Measurements from ENCODE around the gene SLCO4A1. TPM values are rescaled to one million over a fixed set of nuclear protein-coding genes. Genes with fewer than 3 reads are reported as not detected.
A peak's percentile ranks its signal among the peaks of the same experiment; 100 is the strongest.

SLCO4A1 gene
- total and polyA plus RNA-seq, 7 donors: 3.6 to 26.3 (median 5.7) TPM

DNA sequence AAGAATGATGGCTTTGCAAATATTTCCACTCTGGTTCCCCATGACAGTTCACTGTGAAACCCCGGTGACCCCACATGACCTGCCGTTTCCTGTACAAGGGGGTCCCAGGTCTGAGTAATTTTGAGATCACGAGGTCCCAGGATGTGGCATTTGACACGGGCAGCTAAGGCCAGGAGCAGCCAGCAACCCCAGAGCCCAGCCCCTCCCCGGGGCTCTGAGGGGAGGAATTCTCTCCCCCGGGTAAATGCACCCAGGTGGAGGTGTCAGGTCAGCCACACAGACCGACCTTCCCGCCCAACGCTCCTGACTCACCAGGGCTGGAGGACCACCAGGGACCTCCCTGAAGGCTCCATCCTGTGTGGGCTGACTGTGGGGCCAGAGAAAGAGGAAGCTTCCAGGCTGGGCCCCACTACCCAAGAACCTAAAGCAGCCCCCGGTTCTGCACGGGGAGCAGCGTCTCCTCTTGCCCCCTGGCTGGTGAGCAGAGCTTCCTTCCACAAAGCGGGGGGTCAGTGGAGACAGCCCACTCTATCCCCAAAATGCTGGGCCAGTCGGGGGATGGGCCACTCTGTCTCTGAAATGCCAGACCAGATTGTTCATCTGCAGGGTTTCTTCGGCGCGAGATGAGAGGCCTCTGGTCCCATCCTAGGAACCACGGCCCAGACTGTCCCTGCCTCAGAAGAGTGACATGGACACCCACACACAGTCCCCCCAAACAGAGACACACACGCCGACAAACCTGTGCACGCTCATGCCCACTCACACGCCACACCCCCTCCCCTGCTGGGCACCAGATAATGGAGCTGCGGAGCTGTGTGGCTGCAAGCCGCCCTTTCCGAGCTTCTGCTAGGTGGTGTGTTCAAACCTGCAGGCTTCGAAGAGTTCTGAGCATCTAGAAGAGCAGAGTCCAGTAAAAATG is 23.4 kb upstream of the SLCO4A1 start:
- Histone ChIP-seq H3K27ac (peak overlapping the region in 3 of 4 donors; percentile 40 to 51 (median 47)), H3K4me1 (peaks cover 0 to 24% (median 18%) of the 10 kb centered on the region in 4 donors), H3K4me3 (no peak overlapping the region), H3K36me3 (no peaks in the 10 kb centered on the region), H3K27me3 (no peaks in the 10 kb centered on the region), H3K9me3 (no peaks in the 10 kb centered on the region)
- 65 to 83% methylated on average over 26 of the region's 26 CpGs for WGBS, 2 donors
- no peak for DNase-seq
- TF ChIP-seq EP300 (IDR thresholded peaks at IDR 0.05) (no peak), POLR2A (IDR thresholded peaks at IDR 0.05) (no peak), POLR2AphosphoS5 (IDR thresholded peaks at IDR 0.05) (no peak)
- TF ChIP-seq, protein P1, sequence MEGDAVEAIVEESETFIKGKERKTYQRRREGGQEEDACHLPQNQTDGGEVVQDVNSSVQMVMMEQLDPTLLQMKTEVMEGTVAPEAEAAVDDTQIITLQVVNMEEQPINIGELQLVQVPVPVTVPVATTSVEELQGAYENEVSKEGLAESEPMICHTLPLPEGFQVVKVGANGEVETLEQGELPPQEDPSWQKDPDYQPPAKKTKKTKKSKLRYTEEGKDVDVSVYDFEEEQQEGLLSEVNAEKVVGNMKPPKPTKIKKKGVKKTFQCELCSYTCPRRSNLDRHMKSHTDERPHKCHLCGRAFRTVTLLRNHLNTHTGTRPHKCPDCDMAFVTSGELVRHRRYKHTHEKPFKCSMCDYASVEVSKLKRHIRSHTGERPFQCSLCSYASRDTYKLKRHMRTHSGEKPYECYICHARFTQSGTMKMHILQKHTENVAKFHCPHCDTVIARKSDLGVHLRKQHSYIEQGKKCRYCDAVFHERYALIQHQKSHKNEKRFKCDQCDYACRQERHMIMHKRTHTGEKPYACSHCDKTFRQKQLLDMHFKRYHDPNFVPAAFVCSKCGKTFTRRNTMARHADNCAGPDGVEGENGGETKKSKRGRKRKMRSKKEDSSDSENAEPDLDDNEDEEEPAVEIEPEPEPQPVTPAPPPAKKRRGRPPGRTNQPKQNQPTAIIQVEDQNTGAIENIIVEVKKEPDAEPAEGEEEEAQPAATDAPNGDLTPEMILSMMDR (IDR thresholded peaks at IDR 0.05): no peak
- intact Hi-C loops (cut with DNase I): loop anchor here (5.0 kb wide), 1 partner anchor 212 kb away; the partner anchor contains the start of gene CABLES2

DNA sequence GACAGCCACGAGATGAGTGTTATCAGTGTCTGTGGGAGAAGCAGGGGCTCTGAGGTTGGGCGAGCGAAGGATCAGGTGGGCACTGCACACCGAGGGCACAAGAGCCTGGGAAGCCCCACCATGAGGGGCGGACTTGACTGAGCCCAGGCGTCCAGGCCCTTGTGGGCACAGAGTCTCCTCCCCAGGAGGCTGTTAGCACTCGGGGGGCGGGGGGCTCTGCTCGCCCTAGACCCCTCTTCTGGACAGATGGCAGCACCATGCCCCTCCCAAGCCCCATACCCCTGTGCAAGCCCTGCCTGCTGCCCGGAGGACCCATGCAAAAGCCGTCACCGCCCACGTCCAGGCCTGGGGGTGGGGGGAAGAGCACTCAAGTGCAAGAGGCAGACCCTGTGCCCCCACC is 21.7 kb upstream of the SLCO4A1 start:
- H3K4me1 ChIP-seq: peaks cover 0 to 31% (median 25%) of the 10 kb centered on the region in 4 donors
- TF ChIP-seq POLR2A (IDR thresholded peaks at IDR 0.05) (no peak), POLR2AphosphoS5 (IDR thresholded peaks at IDR 0.05) (no peak), EP300 (IDR thresholded peaks at IDR 0.05) (no peak)
- TF ChIP-seq, protein P1 (IDR thresholded peaks at IDR 0.05): no peak
- intact Hi-C loops (cut with DNase I): no loop called here
- H3K9me3 ChIP-seq: no peaks in the 10 kb centered on the region
- no peaks in the 10 kb centered on the region for H3K36me3 ChIP-seq
- no peak overlapping the region for H3K27ac ChIP-seq
- no peak overlapping the region for H3K4me3 ChIP-seq
- H3K27me3 ChIP-seq: no peaks in the 10 kb centered on the region
- 85 to 88% methylated on average over 13 of the region's 13 CpGs for whole genome bisulfite sequencing, 2 donors
- no peak for DNase-seq

DNA sequence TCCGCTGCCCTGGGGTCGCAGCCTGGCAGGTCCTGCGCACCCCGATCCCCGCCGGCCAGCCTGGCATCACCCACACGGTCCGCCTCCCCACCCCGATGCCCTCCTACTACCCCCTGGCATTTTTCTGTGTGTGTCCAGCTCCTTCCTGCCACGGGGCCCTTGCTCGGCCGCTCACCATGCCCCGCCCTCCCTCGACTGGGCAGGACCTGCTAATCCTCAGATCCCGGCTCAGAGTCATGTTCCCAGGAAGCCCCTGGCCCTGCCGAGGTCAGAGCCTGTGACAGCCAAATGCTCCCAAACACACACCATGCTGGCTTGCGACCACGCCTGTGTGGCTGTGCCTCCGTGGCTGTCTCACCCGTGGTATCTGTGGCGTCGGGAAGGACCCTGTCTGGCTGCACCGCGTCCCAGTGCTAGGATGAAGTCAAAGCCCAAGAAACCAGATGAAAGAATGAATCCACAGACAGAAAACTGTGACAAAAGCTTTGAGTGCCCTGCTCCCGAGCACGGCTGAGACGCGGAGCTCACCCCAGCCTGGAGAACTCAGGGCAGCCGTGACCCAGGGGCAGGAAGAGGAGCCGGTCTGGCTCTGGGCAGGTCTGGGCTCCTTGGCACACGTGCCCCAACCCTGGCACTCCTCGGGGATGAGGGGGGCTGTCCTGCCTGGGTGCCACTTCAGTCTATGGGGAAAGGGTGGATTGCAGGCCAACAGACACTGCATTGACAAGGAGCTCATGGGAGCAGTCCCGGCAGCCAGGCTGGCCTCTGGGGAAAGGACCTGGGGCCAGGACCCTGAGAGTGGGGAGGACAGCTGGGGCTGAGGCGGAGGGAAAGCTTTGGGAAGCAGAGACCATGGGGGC is 20.8 kb upstream of the SLCO4A1 start:
- H3K36me3 ChIP-seq: no peaks in the 10 kb centered on the region
- H3K9me3 ChIP-seq: no peaks in the 10 kb centered on the region
- intact Hi-C loops (cut with DNase I): no loop called here
- no peak overlapping the region for H3K4me3 ChIP-seq
- H3K27me3 ChIP-seq: no peaks in the 10 kb centered on the region
- TF ChIP-seq, protein P1 (IDR thresholded peaks at IDR 0.05): no peak
- TF ChIP-seq POLR2AphosphoS5 (IDR thresholded peaks at IDR 0.05) (no peak), POLR2A (IDR thresholded peaks at IDR 0.05) (no peak), EP300 (IDR thresholded peaks at IDR 0.05) (no peak)
- H3K27ac ChIP-seq: peak overlapping the region in 1 of 4 donors; percentile 88
- peaks cover 0 to 31% (median 25%) of the 10 kb centered on the region in 4 donors for H3K4me1 ChIP-seq
- no peak for DNase-seq
- WGBS, 2 donors: 88 to 92% methylated on average over 34 of the region's 34 CpGs

DNA sequence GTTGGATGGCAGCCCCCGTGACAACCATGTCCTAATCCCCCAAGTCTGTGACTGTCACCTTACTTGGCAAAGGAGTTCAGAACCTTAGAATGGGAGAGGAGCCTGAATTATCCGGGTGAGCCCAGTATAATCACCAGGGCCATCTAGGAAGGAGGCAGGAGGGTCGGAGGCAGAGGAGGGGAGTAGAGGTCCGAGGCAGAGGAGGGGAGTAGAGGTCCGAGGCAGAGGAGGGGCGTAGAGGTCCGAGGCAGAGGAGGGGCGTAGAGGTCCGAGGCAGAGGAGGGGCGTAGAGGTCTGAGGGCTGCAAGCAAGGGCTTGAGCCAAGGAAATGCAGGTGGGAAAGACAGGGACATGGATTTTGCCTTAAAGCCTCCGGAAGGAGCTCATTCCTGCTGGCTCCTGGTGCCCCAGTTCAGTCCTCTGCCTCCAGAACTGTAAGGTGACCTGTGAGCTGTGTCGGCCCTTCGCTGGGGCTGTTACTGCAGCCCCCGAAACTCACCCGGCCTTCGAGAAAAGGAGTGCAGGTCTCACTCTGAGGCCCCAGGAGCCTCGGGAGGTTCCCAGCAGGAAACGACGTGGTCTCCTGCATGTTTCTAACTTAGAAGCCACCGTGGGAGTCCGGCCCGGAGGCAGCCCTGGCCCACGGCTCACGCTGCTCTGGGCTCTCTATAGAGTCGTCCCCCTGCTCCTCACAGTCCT is 20.0 kb upstream of the SLCO4A1 start:
- H3K36me3 ChIP-seq: no peaks in the 10 kb centered on the region
- no peak for DNase-seq
- 85 to 86% methylated on average over 25 of the region's 25 CpGs for WGBS, 2 donors
- H3K27ac ChIP-seq: peak overlapping the region; percentile 74 to 88 (median 77)
- TF ChIP-seq EP300 (IDR thresholded peaks at IDR 0.05) (no peak), POLR2AphosphoS5 (IDR thresholded peaks at IDR 0.05) (no peak), POLR2A (IDR thresholded peaks at IDR 0.05) (no peak)
- TF ChIP-seq, protein P1 (IDR thresholded peaks at IDR 0.05): no peak
- H3K9me3 ChIP-seq: no peaks in the 10 kb centered on the region
- H3K4me3 ChIP-seq: no peak overlapping the region
- intact Hi-C loops (cut with DNase I): no loop called here
- H3K4me1 ChIP-seq: peaks cover 0 to 24% (median 22%) of the 10 kb centered on the region in 4 donors
- H3K27me3 ChIP-seq: no peaks in the 10 kb centered on the region

Measured in sigmoid colon (tissue), 7 donors.